ENCODE measurements around the gene GAS2L3.

- TF ChIP-seq CTCF (IDR thresholded peaks at IDR 0.05) (no peak), POLR2A (IDR thresholded peaks at IDR 0.05) (no peak)
Observed at GRCh38 chr12:100643246-100643645, 69.8 kb downstream of the GAS2L3 start.
